ENCODE measurements around the gene IKZF2.

- TF ChIP-seq CTCF (conservative IDR thresholded peaks at IDR 0.05; ENCODE audit: low read length), result no peak; the same call in 1 of the 2 replicates
- TF ChIP-seq EZH2phosphoT487 (IDR thresholded peaks at IDR 0.05; ENCODE audit: borderline replicate concordance, low read depth, low read length), result no peak
Observed at GRCh38 chr2:213151437-213152064, at the start of gene IKZF2.

Measured in OCI-LY7 (cell line).